Measurements from ENCODE around the gene CAMK4. TPM values are rescaled to one million over a fixed set of nuclear protein-coding genes. Genes with fewer than 3 reads are reported as not detected.

The CAMK4 gene
- total RNA-seq, 1 experiment from 2014 or later, result 10.6 TPM

DNA sequence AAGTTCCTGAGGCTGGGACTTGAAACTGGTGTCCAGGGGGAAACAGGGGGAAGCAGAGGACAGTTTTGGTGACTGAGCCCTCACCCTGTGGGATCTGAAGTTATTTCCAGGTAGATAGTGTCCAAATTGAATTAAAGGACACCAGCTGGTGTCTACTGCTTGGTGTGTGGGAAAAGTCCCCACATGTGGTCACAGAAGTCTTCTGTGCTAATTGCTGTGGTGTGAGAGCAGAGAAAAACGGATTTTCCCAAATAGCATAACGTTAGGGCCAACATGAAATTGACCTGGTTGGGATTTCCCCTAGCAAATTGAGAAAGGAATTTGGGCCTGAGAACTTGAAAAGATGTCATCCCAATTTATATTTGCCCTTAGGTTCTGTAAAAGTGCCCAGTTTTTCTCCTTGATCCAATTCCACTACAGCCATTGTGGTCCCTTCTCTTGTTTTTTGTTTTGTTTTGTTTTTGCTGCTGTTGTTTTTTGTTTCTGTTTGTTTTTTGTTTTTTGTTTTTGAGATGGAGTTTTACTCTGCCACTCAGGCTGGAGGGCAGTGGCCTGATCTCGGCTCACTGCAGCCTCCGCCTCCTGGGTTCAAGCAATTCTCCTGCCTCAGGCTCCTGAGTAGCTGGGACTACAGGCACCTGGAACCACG lies 293.8 kb downstream of the CAMK4 start:
- H3K9me3 Mint-ChIP-seq, result no peaks in the 10 kb centered on the region
- H3K36me3 Mint-ChIP-seq, result no peaks in the 10 kb centered on the region
- H3K4me3 Mint-ChIP-seq, result no peak overlapping the region
- peaks cover 21% of the 10 kb centered on the region for H3K4me1 Mint-ChIP-seq
- ChIA-PET CTCF (interaction anchor here (1.1 kb wide), 1 partner anchor 13 kb away, joined by 9 read pairs; no protein-coding TSS in a partner anchor), POLR2A (no interaction called here)
- no peak overlapping the region for H3K27ac Mint-ChIP-seq
- no peaks in the 10 kb centered on the region for H3K27me3 Mint-ChIP-seq (ENCODE audit: low read depth)
- TF ChIP-seq, protein P1, sequence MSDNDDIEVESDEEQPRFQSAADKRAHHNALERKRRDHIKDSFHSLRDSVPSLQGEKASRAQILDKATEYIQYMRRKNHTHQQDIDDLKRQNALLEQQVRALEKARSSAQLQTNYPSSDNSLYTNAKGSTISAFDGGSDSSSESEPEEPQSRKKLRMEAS (CRISPR knock-in tag; IDR thresholded peaks at IDR 0.05), result no peak
- TF ChIP-seq NFATC4 (CRISPR knock-in tag; IDR thresholded peaks at IDR 0.05), result no peak
- TF ChIP-seq ZNF121 (CRISPR knock-in tag; IDR thresholded peaks at IDR 0.05), result no peak
- no peak for TF ChIP-seq EMX1 (CRISPR knock-in tag; IDR thresholded peaks at IDR 0.05)
- no peak for TF ChIP-seq ZNF138 (CRISPR knock-in tag; conservative IDR thresholded peaks at IDR 0.05)
- no peak for TF ChIP-seq RELA (CRISPR knock-in tag; IDR thresholded peaks at IDR 0.05; ENCODE audit: borderline replicate concordance)
- no peak for TF ChIP-seq SP1 (CRISPR knock-in tag; conservative IDR thresholded peaks at IDR 0.05)
- TF ChIP-seq JAZF1 (CRISPR knock-in tag; IDR thresholded peaks at IDR 0.05), result no peak
- no peak for TF ChIP-seq SOX15 (CRISPR knock-in tag; IDR thresholded peaks at IDR 0.05)
- TF ChIP-seq MXD4 (CRISPR knock-in tag; IDR thresholded peaks at IDR 0.05; ENCODE audit: borderline replicate concordance), result no peak
- TF ChIP-seq ZNF317 (CRISPR knock-in tag; IDR thresholded peaks at IDR 0.05; ENCODE audit: borderline replicate concordance, low read depth), result no peak
- TF ChIP-seq, protein P2, sequence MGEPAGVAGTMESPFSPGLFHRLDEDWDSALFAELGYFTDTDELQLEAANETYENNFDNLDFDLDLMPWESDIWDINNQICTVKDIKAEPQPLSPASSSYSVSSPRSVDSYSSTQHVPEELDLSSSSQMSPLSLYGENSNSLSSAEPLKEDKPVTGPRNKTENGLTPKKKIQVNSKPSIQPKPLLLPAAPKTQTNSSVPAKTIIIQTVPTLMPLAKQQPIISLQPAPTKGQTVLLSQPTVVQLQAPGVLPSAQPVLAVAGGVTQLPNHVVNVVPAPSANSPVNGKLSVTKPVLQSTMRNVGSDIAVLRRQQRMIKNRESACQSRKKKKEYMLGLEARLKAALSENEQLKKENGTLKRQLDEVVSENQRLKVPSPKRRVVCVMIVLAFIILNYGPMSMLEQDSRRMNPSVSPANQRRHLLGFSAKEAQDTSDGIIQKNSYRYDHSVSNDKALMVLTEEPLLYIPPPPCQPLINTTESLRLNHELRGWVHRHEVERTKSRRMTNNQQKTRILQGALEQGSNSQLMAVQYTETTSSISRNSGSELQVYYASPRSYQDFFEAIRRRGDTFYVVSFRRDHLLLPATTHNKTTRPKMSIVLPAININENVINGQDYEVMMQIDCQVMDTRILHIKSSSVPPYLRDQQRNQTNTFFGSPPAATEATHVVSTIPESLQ (CRISPR knock-in tag; IDR thresholded peaks at IDR 0.05), result no peak
- no peak for TF ChIP-seq ZNF396 (CRISPR knock-in tag; IDR thresholded peaks at IDR 0.05; ENCODE audit: borderline replicate concordance)
- TF ChIP-seq FOXK1 (CRISPR knock-in tag; IDR thresholded peaks at IDR 0.05), result no peak
- TF ChIP-seq, protein P3, sequence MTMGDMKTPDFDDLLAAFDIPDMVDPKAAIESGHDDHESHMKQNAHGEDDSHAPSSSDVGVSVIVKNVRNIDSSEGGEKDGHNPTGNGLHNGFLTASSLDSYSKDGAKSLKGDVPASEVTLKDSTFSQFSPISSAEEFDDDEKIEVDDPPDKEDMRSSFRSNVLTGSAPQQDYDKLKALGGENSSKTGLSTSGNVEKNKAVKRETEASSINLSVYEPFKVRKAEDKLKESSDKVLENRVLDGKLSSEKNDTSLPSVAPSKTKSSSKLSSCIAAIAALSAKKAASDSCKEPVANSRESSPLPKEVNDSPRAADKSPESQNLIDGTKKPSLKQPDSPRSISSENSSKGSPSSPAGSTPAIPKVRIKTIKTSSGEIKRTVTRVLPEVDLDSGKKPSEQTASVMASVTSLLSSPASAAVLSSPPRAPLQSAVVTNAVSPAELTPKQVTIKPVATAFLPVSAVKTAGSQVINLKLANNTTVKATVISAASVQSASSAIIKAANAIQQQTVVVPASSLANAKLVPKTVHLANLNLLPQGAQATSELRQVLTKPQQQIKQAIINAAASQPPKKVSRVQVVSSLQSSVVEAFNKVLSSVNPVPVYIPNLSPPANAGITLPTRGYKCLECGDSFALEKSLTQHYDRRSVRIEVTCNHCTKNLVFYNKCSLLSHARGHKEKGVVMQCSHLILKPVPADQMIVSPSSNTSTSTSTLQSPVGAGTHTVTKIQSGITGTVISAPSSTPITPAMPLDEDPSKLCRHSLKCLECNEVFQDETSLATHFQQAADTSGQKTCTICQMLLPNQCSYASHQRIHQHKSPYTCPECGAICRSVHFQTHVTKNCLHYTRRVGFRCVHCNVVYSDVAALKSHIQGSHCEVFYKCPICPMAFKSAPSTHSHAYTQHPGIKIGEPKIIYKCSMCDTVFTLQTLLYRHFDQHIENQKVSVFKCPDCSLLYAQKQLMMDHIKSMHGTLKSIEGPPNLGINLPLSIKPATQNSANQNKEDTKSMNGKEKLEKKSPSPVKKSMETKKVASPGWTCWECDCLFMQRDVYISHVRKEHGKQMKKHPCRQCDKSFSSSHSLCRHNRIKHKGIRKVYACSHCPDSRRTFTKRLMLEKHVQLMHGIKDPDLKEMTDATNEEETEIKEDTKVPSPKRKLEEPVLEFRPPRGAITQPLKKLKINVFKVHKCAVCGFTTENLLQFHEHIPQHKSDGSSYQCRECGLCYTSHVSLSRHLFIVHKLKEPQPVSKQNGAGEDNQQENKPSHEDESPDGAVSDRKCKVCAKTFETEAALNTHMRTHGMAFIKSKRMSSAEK (CRISPR knock-in tag; IDR thresholded peaks at IDR 0.05; ENCODE audit: borderline replicate concordance), result no peak
- TF ChIP-seq, protein P4, sequence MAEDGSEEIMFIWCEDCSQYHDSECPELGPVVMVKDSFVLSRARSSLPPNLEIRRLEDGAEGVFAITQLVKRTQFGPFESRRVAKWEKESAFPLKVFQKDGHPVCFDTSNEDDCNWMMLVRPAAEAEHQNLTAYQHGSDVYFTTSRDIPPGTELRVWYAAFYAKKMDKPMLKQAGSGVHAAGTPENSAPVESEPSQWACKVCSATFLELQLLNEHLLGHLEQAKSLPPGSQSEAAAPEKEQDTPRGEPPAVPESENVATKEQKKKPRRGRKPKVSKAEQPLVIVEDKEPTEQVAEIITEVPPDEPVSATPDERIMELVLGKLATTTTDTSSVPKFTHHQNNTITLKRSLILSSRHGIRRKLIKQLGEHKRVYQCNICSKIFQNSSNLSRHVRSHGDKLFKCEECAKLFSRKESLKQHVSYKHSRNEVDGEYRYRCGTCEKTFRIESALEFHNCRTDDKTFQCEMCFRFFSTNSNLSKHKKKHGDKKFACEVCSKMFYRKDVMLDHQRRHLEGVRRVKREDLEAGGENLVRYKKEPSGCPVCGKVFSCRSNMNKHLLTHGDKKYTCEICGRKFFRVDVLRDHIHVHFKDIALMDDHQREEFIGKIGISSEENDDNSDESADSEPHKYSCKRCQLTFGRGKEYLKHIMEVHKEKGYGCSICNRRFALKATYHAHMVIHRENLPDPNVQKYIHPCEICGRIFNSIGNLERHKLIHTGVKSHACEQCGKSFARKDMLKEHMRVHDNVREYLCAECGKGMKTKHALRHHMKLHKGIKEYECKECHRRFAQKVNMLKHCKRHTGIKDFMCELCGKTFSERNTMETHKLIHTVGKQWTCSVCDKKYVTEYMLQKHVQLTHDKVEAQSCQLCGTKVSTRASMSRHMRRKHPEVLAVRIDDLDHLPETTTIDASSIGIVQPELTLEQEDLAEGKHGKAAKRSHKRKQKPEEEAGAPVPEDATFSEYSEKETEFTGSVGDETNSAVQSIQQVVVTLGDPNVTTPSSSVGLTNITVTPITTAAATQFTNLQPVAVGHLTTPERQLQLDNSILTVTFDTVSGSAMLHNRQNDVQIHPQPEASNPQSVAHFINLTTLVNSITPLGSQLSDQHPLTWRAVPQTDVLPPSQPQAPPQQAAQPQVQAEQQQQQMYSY (CRISPR knock-in tag; IDR thresholded peaks at IDR 0.05), result no peak
- TF ChIP-seq, protein P5, sequence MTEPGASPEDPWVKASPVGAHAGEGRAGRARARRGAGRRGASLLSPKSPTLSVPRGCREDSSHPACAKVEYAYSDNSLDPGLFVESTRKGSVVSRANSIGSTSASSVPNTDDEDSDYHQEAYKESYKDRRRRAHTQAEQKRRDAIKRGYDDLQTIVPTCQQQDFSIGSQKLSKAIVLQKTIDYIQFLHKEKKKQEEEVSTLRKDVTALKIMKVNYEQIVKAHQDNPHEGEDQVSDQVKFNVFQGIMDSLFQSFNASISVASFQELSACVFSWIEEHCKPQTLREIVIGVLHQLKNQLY (CRISPR knock-in tag; IDR thresholded peaks at IDR 0.05), result no peak
- TF ChIP-seq, protein P6, sequence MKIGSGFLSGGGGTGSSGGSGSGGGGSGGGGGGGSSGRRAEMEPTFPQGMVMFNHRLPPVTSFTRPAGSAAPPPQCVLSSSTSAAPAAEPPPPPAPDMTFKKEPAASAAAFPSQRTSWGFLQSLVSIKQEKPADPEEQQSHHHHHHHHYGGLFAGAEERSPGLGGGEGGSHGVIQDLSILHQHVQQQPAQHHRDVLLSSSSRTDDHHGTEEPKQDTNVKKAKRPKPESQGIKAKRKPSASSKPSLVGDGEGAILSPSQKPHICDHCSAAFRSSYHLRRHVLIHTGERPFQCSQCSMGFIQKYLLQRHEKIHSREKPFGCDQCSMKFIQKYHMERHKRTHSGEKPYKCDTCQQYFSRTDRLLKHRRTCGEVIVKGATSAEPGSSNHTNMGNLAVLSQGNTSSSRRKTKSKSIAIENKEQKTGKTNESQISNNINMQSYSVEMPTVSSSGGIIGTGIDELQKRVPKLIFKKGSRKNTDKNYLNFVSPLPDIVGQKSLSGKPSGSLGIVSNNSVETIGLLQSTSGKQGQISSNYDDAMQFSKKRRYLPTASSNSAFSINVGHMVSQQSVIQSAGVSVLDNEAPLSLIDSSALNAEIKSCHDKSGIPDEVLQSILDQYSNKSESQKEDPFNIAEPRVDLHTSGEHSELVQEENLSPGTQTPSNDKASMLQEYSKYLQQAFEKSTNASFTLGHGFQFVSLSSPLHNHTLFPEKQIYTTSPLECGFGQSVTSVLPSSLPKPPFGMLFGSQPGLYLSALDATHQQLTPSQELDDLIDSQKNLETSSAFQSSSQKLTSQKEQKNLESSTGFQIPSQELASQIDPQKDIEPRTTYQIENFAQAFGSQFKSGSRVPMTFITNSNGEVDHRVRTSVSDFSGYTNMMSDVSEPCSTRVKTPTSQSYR (CRISPR knock-in tag; IDR thresholded peaks at IDR 0.05), result no peak
- TF ChIP-seq, protein P7, sequence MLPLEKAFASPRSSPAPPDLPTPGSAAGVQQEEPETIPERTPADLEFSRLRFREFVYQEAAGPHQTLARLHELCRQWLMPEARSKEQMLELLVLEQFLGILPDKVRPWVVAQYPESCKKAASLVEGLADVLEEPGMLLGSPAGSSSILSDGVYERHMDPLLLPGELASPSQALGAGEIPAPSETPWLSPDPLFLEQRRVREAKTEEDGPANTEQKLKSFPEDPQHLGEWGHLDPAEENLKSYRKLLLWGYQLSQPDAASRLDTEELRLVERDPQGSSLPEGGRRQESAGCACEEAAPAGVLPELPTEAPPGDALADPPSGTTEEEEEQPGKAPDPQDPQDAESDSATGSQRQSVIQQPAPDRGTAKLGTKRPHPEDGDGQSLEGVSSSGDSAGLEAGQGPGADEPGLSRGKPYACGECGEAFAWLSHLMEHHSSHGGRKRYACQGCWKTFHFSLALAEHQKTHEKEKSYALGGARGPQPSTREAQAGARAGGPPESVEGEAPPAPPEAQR (CRISPR knock-in tag; IDR thresholded peaks at IDR 0.05), result no peak
- no peak for TF ChIP-seq KAT7 (CRISPR knock-in tag; IDR thresholded peaks at IDR 0.05; ENCODE audit: borderline replicate concordance)
- no peak for DNase-seq (ENCODE audit: low spot score)
- no peak for ATAC-seq
